Adrenal gland (tissue), 12 donors: ENCODE data around the gene RHOB. TPM values are rescaled to one million over a fixed set of nuclear protein-coding genes. Genes with fewer than 3 reads are reported as not detected.

Experiments used
- DNase-seq, 7 donors: peaks; one replicate each; pipeline ENCODE4 v3.0.0-alpha.2; 2019 to 2020
- H3K27ac ChIP-seq, 5 donors: fragments of 200-600 bp; sonication (generic) in 4 of 5; 1 replicate in 3 of 5; 2 replicates in 2 of 5; pipeline versions ENCODE4 v1.5.1 to v1.8.0; 2016 to 2020; ENCODE audit warnings: mild to moderate bottlenecking in 1 of 5
- H3K27me3 ChIP-seq: fragments of 200-600 bp; 2 replicates; pipeline ENCODE4 v1.8.0; 2021
- H3K36me3 ChIP-seq, 2 donors: fragments of 200-600 bp; replicated peaks in 1 of 2; 1 replicate in 1 of 2; 2 replicates in 1 of 2; pipeline versions ENCODE4 v1.5.1 to v1.8.0; 2018 to 2022
- H3K4me1 ChIP-seq, 2 donors: fragments of 200-600 bp; replicated peaks in 1 of 2; 1 replicate in 1 of 2; 2 replicates in 1 of 2; pipeline versions ENCODE4 v1.5.1 to v1.8.0; 2018 to 2021
- H3K4me3 ChIP-seq, 4 donors: fragments of 200-600 bp; sonication (generic) in 3 of 4; one replicate each; pipeline ENCODE4 v1.5.1; 2016 to 2018
- H3K9me3 ChIP-seq, 3 donors: fragments of 200-600 bp; sonication (generic) in 1 of 3; replicated peaks in 1 of 3; 1 replicate in 2 of 3; 2 replicates in 1 of 3; pipeline versions ENCODE4 v1.5.1 to v1.8.0; 2016 to 2021
- CTCF ChIP-seq, 6 experiments: fragments of 450-650 bp in 4 of 6; fragments of 200-600 bp in 2 of 6; sonication (generic) in 1 of 6; IDR thresholded peaks; 1 replicate in 5 of 6; 2 replicates in 1 of 6; pipeline versions ENCODE4 v1.5.1 to v1.8.0; 2016 to 2021; ENCODE audit warnings: antibody characterized with exemption in 6 of 6, mild to moderate bottlenecking in 2 of 6, moderate library complexity in 1 of 6
- POLR2A ChIP-seq, 2 donors: fragments of 450-650 bp; IDR thresholded peaks; one replicate each; pipeline ENCODE4 v1.6.1; 2017; ENCODE audit warnings: antibody characterized with exemption in 2 of 2, mild to moderate bottlenecking in 2 of 2, moderate library complexity in 1 of 2
- WGBS, 4 donors: extraction: QIAGEN DNeasy Blood & Tissue Kit in 2 of 4; methylation state at CpG; one replicate each; pipeline versions ENCODE4 v1.1.5 to v1.1.7; 2013 to 2017; 5-methylcytosine and 5-hydroxymethylcytosine counted together
- intact Hi-C, 2 donors: fragments of 100-400 bp; cut with DNase I; formaldehyde crosslinking; loops; one replicate each; pipeline versions ENCODE4 v1.14.1 to v1.15.0; 2022 to 2023
- polyA plus RNA-seq, 3 donors: library from polyadenylated mRNA; stranded (reverse); fragments of 200-250 nt in 2 of 3; fragments of 350-450 nt in 1 of 3; fragmentation: Illumina TruSeq in 1 of 3; extraction: RNeasy Lipid Tissue Mini Kit (QIAGEN cat#74804) in 1 of 3; gene quantifications; one replicate each; pipeline ENCODE4 v1.2.3, GENCODE V29; 2013 to 2014
- total RNA-seq, 9 donors: library from RNA; depleted of rRNA in 4 of 9; stranded (reverse); fragments of >200 nt in 4 of 9; fragments of 120-200 nt in 1 of 9; fragmentation: NEBNext Ultra II Directional in 1 of 9; extraction: Animal tissue kit (Norgen Biotek cat#: 25700) in 1 of 9; gene quantifications; one replicate each; pipeline versions ENCODE4 v1.1.0 to v1.2.4, GENCODE V29; 2013 to 2023
- donor health status: healthy with polysubstance abuse.
- donor health status: Bipolar disorder and iron deficiency.
- donor health status: DM: yes; HTN: yes; CAD: no.
- donor health status: DM: no; HTN: no; CAD: no.
- donor health status: DM: no; HTN: no; CAD: no.
- donor health status: DM: yes; HTN: yes; CAD: no.

Gene RHOB
- total and polyA plus RNA-seq, 12 donors, result 130 to 1,281 (median 417) TPM

GRCh38 chr2:20482725-20483124 lies 35.9 kb downstream of the RHOB start:
- peak overlapping the region; percentile 50 to 82 (median 71) for H3K27ac ChIP-seq
- TF ChIP-seq POLR2A (IDR thresholded peaks at IDR 0.05), result no peak
- 34 to 56% (median 40%) methylated on average over 3 of the region's 3 CpGs for WGBS, 4 donors
- intact Hi-C loops, result no loop called here
- H3K4me3 ChIP-seq, result no peak overlapping the region
- peak in 3 of 7 donors; percentile 18 to 52 (median 19) for DNase-seq
- H3K4me1 ChIP-seq, result peaks cover 14 to 34% of the 10 kb centered on the region in 2 donors
- no peaks in the 10 kb centered on the region for H3K27me3 ChIP-seq
- no peaks in the 10 kb centered on the region for H3K36me3 ChIP-seq
- H3K9me3 ChIP-seq, result no peaks in the 10 kb centered on the region

GRCh38 chr2:20483194-20483895 lies 36.5 kb downstream of the RHOB start:
- 65 to 84% (median 83%) methylated on average over 4 to 7 of the region's 7 CpGs for WGBS, 4 donors
- Histone ChIP-seq H3K36me3 (no peaks in the 10 kb centered on the region), H3K27ac (peak overlapping the region in 4 of 5 donors; percentile 41 to 80 (median 70)), H3K9me3 (no peaks in the 10 kb centered on the region), H3K27me3 (no peaks in the 10 kb centered on the region), H3K4me3 (no peak overlapping the region), H3K4me1 (peaks cover 14 to 40% of the 10 kb centered on the region in 2 donors)
- peak in 4 of 7 donors; percentile 28 to 71 (median 50) for DNase-seq
- intact Hi-C loops, result no loop called here
- no peak for TF ChIP-seq POLR2A (IDR thresholded peaks at IDR 0.05)
- no peak for TF ChIP-seq CTCF (IDR thresholded peaks at IDR 0.05)

- TF ChIP-seq POLR2A (IDR thresholded peaks at IDR 0.05) (no peak), CTCF (IDR thresholded peaks at IDR 0.05) (no peak)
- Histone ChIP-seq H3K36me3 (no peaks in the 10 kb centered on the region), H3K27ac (peak overlapping the region in 3 of 5 donors; percentile 68 to 80 (median 72)), H3K27me3 (no peaks in the 10 kb centered on the region), H3K9me3 (no peaks in the 10 kb centered on the region), H3K4me1 (peaks cover 14 to 41% of the 10 kb centered on the region in 2 donors), H3K4me3 (no peak overlapping the region)
- DNase-seq, result peak in 1 of 7 donors; percentile 45
- 88 to 96% (median 94%) methylated on average over 6 of the region's 6 CpGs for WGBS, 4 donors
- intact Hi-C loops, result no loop called here
Observed at GRCh38 chr2:20484034-20484617, 37.3 kb downstream of the RHOB start.

DNA sequence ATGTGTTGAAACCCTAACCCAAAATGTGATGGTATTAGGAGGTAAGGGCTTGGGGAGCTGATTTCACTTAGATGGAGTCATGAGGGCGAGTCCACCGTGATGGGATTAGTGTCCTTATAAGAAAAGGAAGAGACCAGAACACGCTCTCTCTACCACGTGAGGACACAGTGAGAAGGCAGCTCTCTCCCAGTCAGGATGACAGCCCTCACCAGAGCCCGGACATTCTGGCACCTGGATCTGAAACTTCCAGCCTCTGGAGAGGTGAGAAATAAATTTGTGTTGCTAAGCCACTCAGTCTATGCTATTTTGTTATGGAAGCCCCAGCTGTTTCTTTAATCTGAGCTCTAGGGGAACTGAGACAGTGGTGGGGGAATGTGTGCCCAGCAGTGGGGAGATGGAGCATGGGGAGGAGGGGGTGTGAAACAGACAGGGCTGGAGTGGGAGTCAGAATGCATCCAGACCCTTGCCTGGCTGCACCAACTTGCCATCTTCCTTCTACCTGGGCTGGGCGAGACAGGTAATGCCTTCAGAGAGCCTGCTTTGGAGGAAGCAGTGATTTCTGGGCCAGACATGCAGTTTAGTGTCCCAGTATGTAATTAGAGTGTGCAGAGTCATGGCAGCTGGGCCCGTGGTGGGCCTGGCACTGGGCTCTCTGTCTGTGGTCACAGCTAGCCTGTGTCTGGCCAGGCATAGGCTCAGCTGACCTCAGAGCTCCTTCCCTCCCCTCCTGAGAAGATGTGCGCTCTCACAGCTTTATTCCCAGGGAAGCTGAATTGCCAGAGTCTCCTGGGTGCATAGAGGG lies 38.1 kb downstream of the RHOB start:
- Histone ChIP-seq H3K9me3 (no peaks in the 10 kb centered on the region), H3K4me3 (no peak overlapping the region), H3K27ac (peak overlapping the region in 1 of 5 donors; percentile 80), H3K27me3 (no peaks in the 10 kb centered on the region), H3K4me1 (peaks cover 14 to 41% of the 10 kb centered on the region in 2 donors), H3K36me3 (no peaks in the 10 kb centered on the region)
- DNase-seq, result peak in 2 of 7 donors; percentile 14 to 47
- intact Hi-C loops, result loop anchor here in 1 of 2 donors (5.0 kb wide), 1 partner anchor 33 kb away; no protein-coding TSS in a partner anchor
- TF ChIP-seq CTCF (IDR thresholded peaks at IDR 0.05) (no peak), POLR2A (IDR thresholded peaks at IDR 0.05) (no peak)
- WGBS, 4 donors, result 87 to 96% (median 93%) methylated on average over 7 to 8 of the region's 8 CpGs
